Measurements from ENCODE around the gene SCYL2. TPM values are rescaled to one million over a fixed set of nuclear protein-coding genes. Genes with fewer than 3 reads are reported as not detected.

The SCYL2 gene
- total RNA-seq, 1 donor from 2014 or later: 73.3 TPM

DNA sequence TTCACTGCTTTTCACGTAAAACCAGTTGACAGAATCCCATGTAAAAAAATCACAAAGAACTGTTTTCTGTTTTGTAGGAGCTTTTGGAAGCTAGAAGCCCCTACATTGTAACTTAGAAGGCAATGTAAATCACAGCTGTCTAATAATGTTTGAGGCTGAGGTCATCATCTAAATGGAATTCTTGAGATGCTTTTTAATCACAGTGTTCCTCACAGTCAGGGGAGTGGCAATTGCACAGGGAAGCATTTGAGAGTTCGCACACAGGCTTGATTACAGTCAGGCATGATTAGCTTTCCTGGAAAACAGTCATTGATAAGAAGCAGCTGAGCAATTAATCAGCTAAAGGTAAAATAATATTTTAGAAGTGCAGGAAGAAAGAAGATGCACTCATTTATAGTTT is 92.8 kb downstream of the SCYL2 start:
- peaks cover 16% of the 10 kb centered on the region for H3K4me1 Mint-ChIP-seq (ENCODE audit: low read depth)
- no peak overlapping the region for H3K4me3 Mint-ChIP-seq (ENCODE audit: low read depth)
- TF ChIP-seq, protein P1, sequence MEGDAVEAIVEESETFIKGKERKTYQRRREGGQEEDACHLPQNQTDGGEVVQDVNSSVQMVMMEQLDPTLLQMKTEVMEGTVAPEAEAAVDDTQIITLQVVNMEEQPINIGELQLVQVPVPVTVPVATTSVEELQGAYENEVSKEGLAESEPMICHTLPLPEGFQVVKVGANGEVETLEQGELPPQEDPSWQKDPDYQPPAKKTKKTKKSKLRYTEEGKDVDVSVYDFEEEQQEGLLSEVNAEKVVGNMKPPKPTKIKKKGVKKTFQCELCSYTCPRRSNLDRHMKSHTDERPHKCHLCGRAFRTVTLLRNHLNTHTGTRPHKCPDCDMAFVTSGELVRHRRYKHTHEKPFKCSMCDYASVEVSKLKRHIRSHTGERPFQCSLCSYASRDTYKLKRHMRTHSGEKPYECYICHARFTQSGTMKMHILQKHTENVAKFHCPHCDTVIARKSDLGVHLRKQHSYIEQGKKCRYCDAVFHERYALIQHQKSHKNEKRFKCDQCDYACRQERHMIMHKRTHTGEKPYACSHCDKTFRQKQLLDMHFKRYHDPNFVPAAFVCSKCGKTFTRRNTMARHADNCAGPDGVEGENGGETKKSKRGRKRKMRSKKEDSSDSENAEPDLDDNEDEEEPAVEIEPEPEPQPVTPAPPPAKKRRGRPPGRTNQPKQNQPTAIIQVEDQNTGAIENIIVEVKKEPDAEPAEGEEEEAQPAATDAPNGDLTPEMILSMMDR (IDR thresholded peaks at IDR 0.05; ENCODE audit: unreplicated experiment): no peak
- no peak overlapping the region for H3K27ac Mint-ChIP-seq
- no peak for DNase-seq (ENCODE audit: low spot score, unreplicated experiment)
- no peaks in the 10 kb centered on the region for H3K9me3 Mint-ChIP-seq (ENCODE audit: low read depth)
- H3K27me3 Mint-ChIP-seq: peaks cover 22% of the 10 kb centered on the region
- no peaks in the 10 kb centered on the region for H3K36me3 Mint-ChIP-seq (ENCODE audit: insufficient read depth)

DNA sequence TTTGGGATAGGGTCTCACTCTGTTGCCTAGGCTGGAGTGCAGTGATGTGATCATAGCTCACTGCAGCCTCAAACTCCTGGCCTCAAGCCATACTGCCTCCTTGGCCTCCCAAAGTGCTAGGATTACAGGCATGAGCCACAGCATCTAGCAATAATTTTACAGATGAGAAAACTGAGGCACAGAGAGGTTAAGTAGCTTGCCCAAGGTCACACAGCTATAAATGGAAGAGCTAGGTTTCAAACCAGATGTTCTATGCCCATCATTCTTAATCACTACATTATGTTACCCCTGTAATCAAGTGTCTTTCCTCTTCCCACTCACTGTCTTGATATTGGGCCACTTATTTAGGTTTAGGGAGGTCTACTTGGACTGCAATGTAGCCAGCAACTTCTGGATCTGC is 93.5 kb downstream of the SCYL2 start:
- no peaks in the 10 kb centered on the region for H3K36me3 Mint-ChIP-seq (ENCODE audit: insufficient read depth)
- H3K9me3 Mint-ChIP-seq (ENCODE audit: low read depth): no peaks in the 10 kb centered on the region
- no peak overlapping the region for H3K4me3 Mint-ChIP-seq (ENCODE audit: low read depth)
- DNase-seq (ENCODE audit: low spot score, unreplicated experiment): no peak
- H3K4me1 Mint-ChIP-seq (ENCODE audit: low read depth): peaks cover 16% of the 10 kb centered on the region
- peaks cover 19% of the 10 kb centered on the region for H3K27me3 Mint-ChIP-seq
- TF ChIP-seq, protein P1 (IDR thresholded peaks at IDR 0.05; ENCODE audit: unreplicated experiment): no peak
- H3K27ac Mint-ChIP-seq: peak overlapping the region; percentile 53

DNA sequence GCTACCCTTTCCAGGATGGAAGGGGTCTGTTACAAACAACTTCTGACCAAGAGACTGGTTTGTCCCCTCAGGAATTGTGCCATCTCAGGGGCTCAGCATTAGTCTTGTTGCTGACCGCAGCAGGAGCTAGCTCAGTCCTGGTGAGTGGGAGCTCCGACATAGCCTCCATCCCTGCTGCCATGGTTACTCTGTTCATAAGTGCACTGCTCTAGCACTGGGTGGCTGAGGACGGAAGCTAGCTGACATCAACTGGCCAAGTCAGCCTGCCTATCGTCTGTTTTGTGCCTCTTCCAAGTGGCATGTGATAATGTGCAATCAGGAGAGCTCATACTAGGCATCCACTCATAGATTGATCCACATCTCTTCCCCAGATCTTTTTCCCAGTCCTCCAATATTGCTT is 97.3 kb downstream of the SCYL2 start:
- TF ChIP-seq, protein P1 (IDR thresholded peaks at IDR 0.05; ENCODE audit: unreplicated experiment): no peak
- Mint-ChIP-seq H3K9me3 (ENCODE audit: low read depth) (no peaks in the 10 kb centered on the region), H3K4me1 (ENCODE audit: low read depth) (peaks cover 7% of the 10 kb centered on the region), H3K27ac (no peak overlapping the region), H3K36me3 (ENCODE audit: insufficient read depth) (no peaks in the 10 kb centered on the region), H3K27me3 (peaks cover 9% of the 10 kb centered on the region), H3K4me3 (ENCODE audit: low read depth) (no peak overlapping the region)
- DNase-seq (ENCODE audit: low spot score, unreplicated experiment): no peak

DNA sequence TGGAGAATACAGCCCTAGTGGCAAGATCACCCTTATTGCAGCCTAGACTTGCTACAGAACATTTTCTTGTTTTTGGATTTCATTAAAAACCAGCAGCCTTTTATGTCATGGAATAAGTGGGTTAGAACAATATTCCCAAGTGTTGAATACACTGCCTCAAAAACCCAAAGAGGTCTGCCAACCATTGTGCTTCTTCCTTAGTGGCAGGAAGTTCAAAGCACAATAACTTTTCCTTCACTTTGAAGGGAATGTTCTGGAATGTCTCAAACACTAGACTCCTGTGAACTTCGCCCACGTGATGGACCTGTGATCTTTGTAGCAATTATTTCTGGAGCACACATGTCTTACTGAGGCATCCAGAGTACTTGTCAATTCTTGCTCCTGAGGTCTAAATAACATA is 98.4 kb downstream of the SCYL2 start:
- Mint-ChIP-seq H3K27me3 (peaks cover 9% of the 10 kb centered on the region), H3K4me1 (ENCODE audit: low read depth) (no peaks in the 10 kb centered on the region), H3K4me3 (ENCODE audit: low read depth) (no peak overlapping the region), H3K27ac (no peak overlapping the region), H3K9me3 (ENCODE audit: low read depth) (peaks cover 4% of the 10 kb centered on the region), H3K36me3 (ENCODE audit: insufficient read depth) (no peaks in the 10 kb centered on the region)
- DNase-seq (ENCODE audit: low spot score, unreplicated experiment): no peak
- TF ChIP-seq, protein P1 (IDR thresholded peaks at IDR 0.05; ENCODE audit: unreplicated experiment): no peak

DNA sequence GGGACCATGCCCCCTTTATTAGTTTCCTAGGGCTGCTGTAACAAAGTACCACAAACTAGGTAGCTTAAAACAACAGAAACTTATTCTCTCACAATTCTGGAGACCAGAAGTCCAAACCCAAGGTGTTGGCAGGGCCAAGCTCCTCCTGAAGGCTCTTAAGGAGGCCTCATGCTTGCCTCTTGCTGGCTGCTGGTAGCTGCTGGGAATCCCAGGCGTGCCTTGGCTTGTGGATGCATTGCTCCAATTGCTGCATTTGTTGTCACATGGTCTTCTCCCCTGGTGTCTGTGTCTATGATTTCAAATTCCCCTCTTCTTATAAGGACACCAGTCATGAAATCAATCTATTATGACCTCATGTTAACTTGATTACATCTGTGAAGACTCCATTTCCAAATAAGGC is 101.1 kb downstream of the SCYL2 start:
- no peaks in the 10 kb centered on the region for H3K36me3 Mint-ChIP-seq (ENCODE audit: insufficient read depth)
- H3K9me3 Mint-ChIP-seq (ENCODE audit: low read depth): peaks cover 4% of the 10 kb centered on the region
- peaks cover 4% of the 10 kb centered on the region for H3K27me3 Mint-ChIP-seq
- H3K27ac Mint-ChIP-seq: no peak overlapping the region
- no peak for DNase-seq (ENCODE audit: low spot score, unreplicated experiment)
- H3K4me3 Mint-ChIP-seq (ENCODE audit: low read depth): no peak overlapping the region
- TF ChIP-seq, protein P1 (IDR thresholded peaks at IDR 0.05; ENCODE audit: unreplicated experiment): no peak
- H3K4me1 Mint-ChIP-seq (ENCODE audit: low read depth): peaks cover 3% of the 10 kb centered on the region
